D721Med (cell line): ENCODE measurements around the gene COL25A1.
"Not testable (repeated sequence)": the region's sequence is repeated elsewhere in the genome, so short reads cannot be mapped to it uniquely, and the experiment has no call there.

Experiments used
- DNase-seq: peaks from one replicate; pipeline ENCODE4 v3.0.0; 2011; ENCODE audit warnings: low spot score; ENCODE audit not compliant: insufficient read length
- FAIRE-seq: peaks from 2 replicates; lab custom pipeline; 2011; peaks lifted over from hg19 to GRCh38; lab: Jason Lieb, UNC
- TF ChIP-seq, protein P1 (sequence below): IDR thresholded peaks from 2 replicates; pipeline ENCODE4 v1.5.1; 2012; ENCODE audit warnings: mild to moderate bottlenecking, control low read depth; ENCODE audit not compliant: insufficient read depth; ENCODE audit errors: missing control alignments

COL25A1 gene

DNA sequence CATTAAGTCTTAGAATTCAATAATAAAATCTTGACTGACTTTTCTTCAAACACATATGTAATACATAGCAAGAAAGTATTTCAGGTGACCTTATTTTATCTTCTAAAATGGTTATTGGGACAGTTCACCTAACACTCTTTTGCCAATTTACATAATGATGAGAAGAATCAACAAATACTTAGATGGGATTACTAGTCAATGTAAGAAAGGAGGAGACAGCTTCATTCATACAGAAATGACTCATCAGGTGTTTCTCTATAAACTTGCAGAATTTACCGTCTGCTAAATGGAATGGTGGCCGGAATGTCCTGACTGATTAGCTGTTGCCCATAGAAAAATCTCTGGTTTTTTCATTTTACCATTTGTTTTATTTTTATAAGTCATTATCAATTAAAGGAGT lies 424.6 kb downstream of the COL25A1 start:
- FAIRE-seq, result no peak
- DNase-seq, result no peak
- TF ChIP-seq, protein P1, sequence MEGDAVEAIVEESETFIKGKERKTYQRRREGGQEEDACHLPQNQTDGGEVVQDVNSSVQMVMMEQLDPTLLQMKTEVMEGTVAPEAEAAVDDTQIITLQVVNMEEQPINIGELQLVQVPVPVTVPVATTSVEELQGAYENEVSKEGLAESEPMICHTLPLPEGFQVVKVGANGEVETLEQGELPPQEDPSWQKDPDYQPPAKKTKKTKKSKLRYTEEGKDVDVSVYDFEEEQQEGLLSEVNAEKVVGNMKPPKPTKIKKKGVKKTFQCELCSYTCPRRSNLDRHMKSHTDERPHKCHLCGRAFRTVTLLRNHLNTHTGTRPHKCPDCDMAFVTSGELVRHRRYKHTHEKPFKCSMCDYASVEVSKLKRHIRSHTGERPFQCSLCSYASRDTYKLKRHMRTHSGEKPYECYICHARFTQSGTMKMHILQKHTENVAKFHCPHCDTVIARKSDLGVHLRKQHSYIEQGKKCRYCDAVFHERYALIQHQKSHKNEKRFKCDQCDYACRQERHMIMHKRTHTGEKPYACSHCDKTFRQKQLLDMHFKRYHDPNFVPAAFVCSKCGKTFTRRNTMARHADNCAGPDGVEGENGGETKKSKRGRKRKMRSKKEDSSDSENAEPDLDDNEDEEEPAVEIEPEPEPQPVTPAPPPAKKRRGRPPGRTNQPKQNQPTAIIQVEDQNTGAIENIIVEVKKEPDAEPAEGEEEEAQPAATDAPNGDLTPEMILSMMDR, result no peak

DNA sequence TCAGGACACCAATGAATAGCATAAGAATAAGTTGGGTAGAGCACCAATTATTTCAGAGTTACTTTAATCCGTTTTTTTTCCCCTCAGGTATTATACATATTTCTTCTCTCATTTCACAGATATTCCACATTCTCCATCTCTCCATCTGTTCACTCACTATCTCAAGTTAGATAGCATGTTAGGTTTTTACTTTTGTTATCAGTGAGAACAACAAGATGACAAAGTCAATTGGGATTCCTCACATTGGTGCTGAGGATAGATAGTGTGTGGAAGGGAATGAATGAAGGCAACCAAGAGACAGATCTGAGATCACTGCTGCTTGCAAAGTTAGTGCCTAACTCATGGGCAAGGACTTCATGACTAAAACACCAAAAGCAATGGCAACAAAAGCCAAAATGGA lies 427.7 kb downstream of the COL25A1 start:
- TF ChIP-seq, protein P1, result no peak
- DNase-seq, result no peak
- no peak for FAIRE-seq

DNA sequence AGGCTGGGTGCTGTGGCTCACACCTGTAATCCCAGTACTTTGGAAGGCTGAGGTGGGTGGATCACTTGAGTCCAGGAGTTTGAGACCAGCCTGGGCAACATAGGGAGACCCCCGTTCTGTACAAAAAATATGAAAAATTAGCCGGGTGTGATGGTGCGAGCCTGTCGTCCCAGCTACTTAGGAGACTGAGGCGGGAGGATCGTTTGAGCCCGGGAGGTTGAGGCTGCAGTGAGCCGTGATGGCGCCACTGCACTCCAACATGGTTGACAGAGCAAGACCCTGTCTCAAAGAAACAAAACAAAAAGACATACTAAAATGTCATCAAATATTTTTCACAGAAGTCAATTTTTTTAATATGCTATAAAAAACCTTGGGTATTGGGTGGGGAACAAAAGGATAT lies 432.5 kb downstream of the COL25A1 start:
- not testable (repeated sequence) for DNase-seq, FAIRE-seq

DNA sequence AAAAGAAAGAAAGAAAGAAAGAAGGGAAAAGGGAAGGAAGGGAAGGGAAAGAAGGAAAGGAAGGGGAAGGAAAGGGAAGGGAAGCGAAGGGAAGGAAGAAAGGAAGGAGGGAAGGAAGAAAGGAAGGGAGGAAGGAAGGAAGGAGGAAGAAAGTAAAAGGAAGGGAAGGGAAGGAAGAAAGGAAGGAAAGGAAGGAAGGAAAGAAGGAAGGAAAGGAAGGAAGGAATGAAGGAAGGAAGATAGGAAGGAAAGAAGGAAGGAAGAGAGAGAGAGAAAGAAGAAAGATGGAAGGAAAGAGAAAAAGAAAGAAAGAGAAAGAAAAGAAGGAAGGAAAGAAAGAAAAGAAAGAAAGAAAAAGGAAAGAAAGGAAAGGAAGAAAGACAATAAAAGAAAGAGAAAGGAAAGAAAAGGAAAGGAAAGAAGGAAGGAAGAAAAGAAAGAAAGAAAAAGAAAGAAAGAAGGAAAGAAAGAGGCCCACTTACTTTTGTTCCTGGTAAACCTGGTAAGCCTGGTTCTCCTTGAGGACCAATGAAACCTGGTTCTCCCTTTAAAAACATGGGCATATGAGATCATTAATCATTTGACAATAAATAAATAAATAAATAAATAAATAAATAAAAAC lies 433.7 kb downstream of the COL25A1 start:
- DNase-seq (no peak), FAIRE-seq (no peak)
- TF ChIP-seq, protein P1, result no peak

DNA sequence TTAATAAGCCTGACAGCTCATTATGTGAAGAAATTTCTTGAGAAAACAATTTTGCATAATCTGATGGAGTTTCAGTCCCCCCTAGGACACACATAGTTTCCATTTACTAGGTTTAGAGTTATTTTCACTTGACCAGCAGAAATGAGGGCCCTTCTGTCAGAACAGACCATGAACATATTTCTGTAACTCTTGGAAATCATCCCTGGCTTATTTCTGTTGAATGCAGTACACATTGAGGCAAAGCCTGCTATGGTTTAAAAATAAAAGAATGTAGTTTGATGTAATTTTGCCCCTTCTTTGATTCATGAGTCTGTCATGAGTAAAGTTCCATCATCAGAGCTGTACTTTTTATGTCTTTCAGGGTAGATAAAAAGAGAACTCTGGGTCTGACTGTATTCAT lies 435.0 kb downstream of the COL25A1 start:
- FAIRE-seq, result no peak
- TF ChIP-seq, protein P1, result no peak
- DNase-seq, result no peak

DNA sequence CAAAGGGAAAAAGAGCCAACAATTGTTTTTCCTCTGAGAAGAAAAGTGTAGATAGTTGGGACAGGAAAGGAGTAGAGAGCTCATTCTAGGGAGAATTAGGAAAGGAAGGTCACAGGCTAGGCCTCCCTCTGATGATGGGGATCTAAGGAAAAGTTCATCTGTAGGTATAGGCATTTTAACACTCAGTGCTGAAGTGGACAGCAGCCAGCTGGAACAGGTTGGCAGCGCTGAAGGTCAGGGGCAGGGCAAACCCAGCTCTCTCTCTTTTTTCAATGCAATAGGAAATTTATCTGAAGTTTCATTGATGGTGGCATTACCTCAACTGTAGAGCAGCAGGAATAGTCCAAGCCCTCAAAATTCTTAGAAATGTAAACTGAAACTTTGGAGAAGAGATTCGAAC lies 441.1 kb downstream of the COL25A1 start:
- FAIRE-seq (no peak), DNase-seq (no peak)
- TF ChIP-seq, protein P1, result no peak

DNA sequence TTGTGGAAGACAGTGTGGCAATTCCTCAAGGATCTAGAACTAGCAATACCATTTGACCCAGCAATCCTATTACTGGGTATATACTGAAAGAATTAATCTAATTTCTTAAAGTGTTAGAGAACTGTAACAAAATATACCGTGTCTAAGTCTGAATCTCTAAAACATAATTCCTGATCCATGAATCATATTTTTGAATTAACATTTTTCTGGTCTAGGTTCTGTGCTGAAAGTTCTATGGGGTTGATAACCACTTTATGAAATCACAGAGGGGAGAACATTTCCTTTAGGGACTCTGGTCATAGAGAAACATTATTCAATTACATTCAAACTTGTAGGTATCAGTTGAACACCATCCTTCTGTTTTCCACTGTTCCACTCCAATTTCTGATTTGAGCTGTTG lies 447.7 kb downstream of the COL25A1 start:
- no peak for FAIRE-seq
- TF ChIP-seq, protein P1, result no peak
- DNase-seq, result no peak

DNA sequence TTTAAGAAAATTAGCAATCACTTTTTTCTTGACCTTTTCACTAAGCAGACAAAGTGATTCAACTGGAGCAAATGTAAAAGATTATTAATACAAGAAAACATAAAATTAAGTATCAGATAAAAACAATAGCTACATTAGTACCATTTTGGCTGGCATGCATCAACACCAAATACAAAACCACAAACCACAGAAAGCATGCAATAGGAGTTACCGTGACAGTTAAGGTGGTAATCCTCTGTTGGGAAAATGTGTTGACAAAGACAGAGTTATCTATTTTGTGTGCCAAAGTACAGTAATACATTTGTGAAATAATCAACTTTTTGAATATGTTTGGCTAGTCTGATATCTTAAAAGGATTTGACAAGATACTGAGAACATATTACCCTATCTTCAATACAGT lies 449.8 kb downstream of the COL25A1 start:
- FAIRE-seq (no peak), DNase-seq (no peak)
- TF ChIP-seq, protein P1, result no peak
